Sigmoid colon (tissue), 7 donors: ENCODE measurements around the gene ZMPSTE24. TPM values are rescaled to one million over a fixed set of nuclear protein-coding genes. Genes with fewer than 3 reads are reported as not detected.

Experiments
- DNase-seq: peaks from one replicate; pipeline ENCODE4 v3.0.0-alpha.2; 2019
- H3K27ac ChIP-seq, 4 donors: fragments of 200-600 bp; sonication (generic); one replicate each; pipeline ENCODE4 v1.5.1; 2016 to 2019; ENCODE audit warnings: mild to moderate bottlenecking in 1 of 4
- H3K27me3 ChIP-seq, 3 donors: fragments of 200-600 bp; sonication (generic); one replicate each; pipeline ENCODE4 v1.5.1; 2019; ENCODE audit warnings: mild to moderate bottlenecking in 1 of 3
- H3K36me3 ChIP-seq, 4 donors: fragments of 200-600 bp; sonication (generic); one replicate each; pipeline ENCODE4 v1.5.1; 2016 to 2019
- H3K4me1 ChIP-seq, 4 donors: fragments of 200-600 bp; sonication (generic); one replicate each; pipeline ENCODE4 v1.5.1; 2017 to 2019
- H3K4me3 ChIP-seq, 4 donors: fragments of 200-600 bp; sonication (generic); one replicate each; pipeline ENCODE4 v1.5.1; 2017 to 2019; ENCODE audit warnings: mild to moderate bottlenecking in 2 of 4, moderate library complexity in 1 of 4
- H3K9me3 ChIP-seq, 4 donors: fragments of 200-600 bp in 3 of 4; sonication (generic) in 3 of 4; one replicate each; pipeline versions ENCODE4 v1.5.1 to v1.6.1; 2013 to 2019
- CTCF ChIP-seq, 4 experiments: fragments of 450-650 bp in 3 of 4; fragments of 200-600 bp in 1 of 4; IDR thresholded peaks; one replicate each; pipeline ENCODE4 v1.5.1; 2016 to 2019; ENCODE audit warnings: antibody characterized with exemption in 4 of 4, mild to moderate bottlenecking in 3 of 4, moderate library complexity in 2 of 4
- EP300 ChIP-seq, 4 donors: sonication (generic); formaldehyde crosslinking; IDR thresholded peaks; one replicate each; pipeline ENCODE4 v1.6.1; 2017; ENCODE audit warnings: antibody characterized with exemption in 4 of 4
- POLR2A ChIP-seq, 2 donors: fragments of 450-650 bp; IDR thresholded peaks; one replicate each; pipeline ENCODE4 v1.6.1; 2016; ENCODE audit warnings: antibody characterized with exemption in 2 of 2, mild to moderate bottlenecking in 2 of 2, moderate library complexity in 2 of 2
- POLR2AphosphoS5 ChIP-seq, 4 donors: sonication (generic); formaldehyde crosslinking; IDR thresholded peaks; one replicate each; pipeline ENCODE4 v1.6.1; 2017; ENCODE audit warnings: antibody characterized with exemption in 4 of 4
- WGBS, 2 donors: extraction: QIAGEN DNeasy Blood & Tissue Kit; methylation state at CpG; one replicate each; pipeline ENCODE4 v1.1.7; 2013; 5-methylcytosine and 5-hydroxymethylcytosine counted together
- intact Hi-C: fragments of 100-400 bp; cut with DNase I; formaldehyde crosslinking; loops from one replicate; pipeline ENCODE4 v1.15.1; 2023
- polyA plus RNA-seq, 3 donors: library from polyadenylated mRNA; stranded (reverse); fragments of 200-250 nt; gene quantifications; one replicate each; pipeline ENCODE4 v1.2.3, GENCODE V29; 2013
- total RNA-seq, 4 donors: library from RNA; depleted of rRNA; stranded (reverse); fragments of >200 nt; gene quantifications; one replicate each; pipeline ENCODE4 v1.1.0, GENCODE V29; 2016
- donor health status: healthy with polysubstance abuse.
- donor health status: Bipolar disorder and iron deficiency.
- donor health status: healthy.

The ZMPSTE24 gene
- total and polyA plus RNA-seq, 7 donors: 10.8 to 40.7 (median 31.0) TPM

- Histone ChIP-seq H3K27me3 (peaks cover 0 to 15% (median 11%) of the 10 kb centered on the region in 3 donors), H3K27ac (no peak overlapping the region), H3K36me3 (no peaks in the 10 kb centered on the region), H3K9me3 (no peaks in the 10 kb centered on the region), H3K4me3 (no peak overlapping the region), H3K4me1 (no peaks in the 10 kb centered on the region)
- intact Hi-C loops: no loop called here
- no peak for TF ChIP-seq POLR2AphosphoS5 (IDR thresholded peaks at IDR 0.05)
- no peak for TF ChIP-seq POLR2A (IDR thresholded peaks at IDR 0.05)
- DNase-seq: no peak
- 90 to 93% methylated on average over 4 of the region's 4 CpGs for WGBS, 2 donors
Observed at GRCh38 chr1:40306296-40306695, 48.3 kb downstream of the ZMPSTE24 start.

GRCh38 chr1:40307186-40307585, 49.1 kb downstream of the ZMPSTE24 start:
- intact Hi-C loops: no loop called here
- 96 to 98% methylated on average over 6 of the region's 6 CpGs for WGBS, 2 donors

GRCh38 chr1:40308036-40308727, 50.1 kb downstream of the ZMPSTE24 start:
- no peaks in the 10 kb centered on the region for H3K9me3 ChIP-seq
- peaks cover 0 to 15% (median 11%) of the 10 kb centered on the region in 3 donors for H3K27me3 ChIP-seq
- no peak overlapping the region for H3K27ac ChIP-seq
- intact Hi-C loops: no loop called here
- DNase-seq: no peak
- no peak overlapping the region for H3K4me3 ChIP-seq
- TF ChIP-seq EP300 (IDR thresholded peaks at IDR 0.05) (no peak), POLR2A (IDR thresholded peaks at IDR 0.05) (no peak), CTCF (IDR thresholded peaks at IDR 0.05) (no peak), POLR2AphosphoS5 (IDR thresholded peaks at IDR 0.05) (no peak)
- H3K4me1 ChIP-seq: no peaks in the 10 kb centered on the region
- WGBS, 2 donors: 86 to 91% methylated on average over 6 of the region's 6 CpGs
- no peaks in the 10 kb centered on the region for H3K36me3 ChIP-seq

More at GRCh38 chr1:40307186-40307585, 49.1 kb downstream of the ZMPSTE24 start:
- H3K9me3 ChIP-seq: no peaks in the 10 kb centered on the region
- H3K27ac ChIP-seq: no peak overlapping the region
- no peak for DNase-seq
- TF ChIP-seq CTCF (IDR thresholded peaks at IDR 0.05): no peak
- TF ChIP-seq EP300 (IDR thresholded peaks at IDR 0.05): no peak
- no peak for TF ChIP-seq POLR2A (IDR thresholded peaks at IDR 0.05)
- TF ChIP-seq POLR2AphosphoS5 (IDR thresholded peaks at IDR 0.05): no peak
- no peak overlapping the region for H3K4me3 ChIP-seq
- no peaks in the 10 kb centered on the region for H3K36me3 ChIP-seq
- H3K4me1 ChIP-seq: no peaks in the 10 kb centered on the region
- H3K27me3 ChIP-seq: peaks cover 0 to 15% (median 11%) of the 10 kb centered on the region in 3 donors

- WGBS, 2 donors: 83 to 85% methylated on average over 8 of the region's 8 CpGs
- no peaks in the 10 kb centered on the region for H3K9me3 ChIP-seq
- no peak overlapping the region for H3K4me3 ChIP-seq
- peaks cover 0 to 3% (median under 1%) of the 10 kb centered on the region in 4 donors for H3K4me1 ChIP-seq
- DNase-seq: no peak
- peaks cover 0 to 2% (median 1%) of the 10 kb centered on the region in 3 donors for H3K27me3 ChIP-seq
- TF ChIP-seq EP300 (IDR thresholded peaks at IDR 0.05) (no peak), POLR2A (IDR thresholded peaks at IDR 0.05) (no peak)
- H3K27ac ChIP-seq: no peak overlapping the region
- intact Hi-C loops: no loop called here
- no peaks in the 10 kb centered on the region for H3K36me3 ChIP-seq
Observed at GRCh38 chr1:40309374-40310128, 51.5 kb downstream of the ZMPSTE24 start.

- 75 to 98% methylated on average over 2 of the region's 2 CpGs for WGBS, 2 donors
Observed at GRCh38 chr1:40310129-40310461, 52.1 kb downstream of the ZMPSTE24 start.

More at GRCh38 chr1:40310129-40310461, 52.1 kb downstream of the ZMPSTE24 start:
- Histone ChIP-seq H3K36me3 (no peaks in the 10 kb centered on the region), H3K4me3 (no peak overlapping the region), H3K27ac (no peak overlapping the region), H3K9me3 (no peaks in the 10 kb centered on the region), H3K27me3 (no peaks in the 10 kb centered on the region), H3K4me1 (peaks cover 0 to 8% (median 5%) of the 10 kb centered on the region in 4 donors)
- DNase-seq: no peak
- TF ChIP-seq POLR2A (IDR thresholded peaks at IDR 0.05) (no peak), POLR2AphosphoS5 (IDR thresholded peaks at IDR 0.05) (no peak), CTCF (IDR thresholded peaks at IDR 0.05) (no peak), EP300 (IDR thresholded peaks at IDR 0.05) (no peak)
- intact Hi-C loops: no loop called here
